ENCODE results near the gene RCOR2.

Gene RCOR2

GRCh38 chr11:63938479-63939396 is 21.8 kb upstream of the RCOR2 start, which contains the start of gene NAA40:
TSS of gene NAA40 (plus strand) at chr11:63939002. CDS start at chr11:63939097, 95 bp downstream.
- TF ChIP-seq GATA2 (IDR thresholded peaks at IDR 0.05; ENCODE audit: low read depth, low read length) (no peak), GATA3 (IDR thresholded peaks at IDR 0.05; ENCODE audit: low read depth, low read length) (no peak)

DNA sequence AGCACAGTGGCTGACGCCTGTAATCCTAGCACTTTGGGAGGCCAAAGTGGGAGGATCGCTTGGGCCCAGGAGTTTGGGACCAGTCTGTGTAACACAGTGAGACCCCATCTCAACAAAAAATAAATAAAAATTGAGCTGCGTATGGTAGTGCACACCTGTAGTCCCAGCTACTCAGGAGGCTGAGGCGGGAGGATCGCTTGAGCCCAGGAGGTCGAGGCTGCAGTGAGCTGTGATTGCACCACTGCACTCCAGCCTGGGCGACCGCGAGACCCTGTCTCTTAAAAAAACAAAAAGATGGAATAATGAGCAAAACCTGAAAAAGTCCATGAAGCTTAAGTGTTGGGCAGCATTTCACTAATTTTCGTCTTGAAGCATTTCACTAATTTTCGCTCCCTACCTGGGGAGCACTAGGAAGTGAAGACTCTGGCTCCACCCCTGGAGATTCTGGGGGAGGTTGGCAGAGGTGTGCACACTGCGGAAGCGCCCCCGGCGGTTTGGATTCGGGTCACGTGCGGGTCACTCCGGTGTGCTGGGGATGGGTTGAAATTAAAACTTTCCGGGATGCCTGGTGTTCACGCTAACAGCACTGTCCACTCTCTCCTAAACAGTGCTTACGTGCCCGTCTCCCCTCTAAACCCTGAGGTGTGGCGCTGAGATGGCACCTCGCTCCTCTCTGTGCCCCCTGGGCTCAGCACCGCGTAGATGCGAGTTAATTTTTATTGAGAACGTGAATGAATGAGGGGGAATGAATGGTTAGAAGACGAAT is 20.9 kb upstream of the RCOR2 start:
- TF ChIP-seq GATA3 (IDR thresholded peaks at IDR 0.05; ENCODE audit: low read depth, low read length): no peak
- TF ChIP-seq GATA2 (IDR thresholded peaks at IDR 0.05; ENCODE audit: low read depth, low read length): no peak

- no peak for TF ChIP-seq GATA3 (IDR thresholded peaks at IDR 0.05; ENCODE audit: low read depth, low read length)
- no peak for TF ChIP-seq GATA2 (IDR thresholded peaks at IDR 0.05; ENCODE audit: low read depth, low read length)
These were observed 16.5 kb upstream of the RCOR2 start for GRCh38 chr11:63933459-63933858.

GRCh38 chr11:63931876-63932275 is 14.9 kb upstream of the RCOR2 start:
- TF ChIP-seq GATA2 (IDR thresholded peaks at IDR 0.05; ENCODE audit: low read depth, low read length): no peak

GRCh38 chr11:63931045-63931444 is 14.1 kb upstream of the RCOR2 start:
- TF ChIP-seq GATA2 (IDR thresholded peaks at IDR 0.05; ENCODE audit: low read depth, low read length): no peak
- no peak for TF ChIP-seq GATA3 (IDR thresholded peaks at IDR 0.05; ENCODE audit: low read depth, low read length)

DNA sequence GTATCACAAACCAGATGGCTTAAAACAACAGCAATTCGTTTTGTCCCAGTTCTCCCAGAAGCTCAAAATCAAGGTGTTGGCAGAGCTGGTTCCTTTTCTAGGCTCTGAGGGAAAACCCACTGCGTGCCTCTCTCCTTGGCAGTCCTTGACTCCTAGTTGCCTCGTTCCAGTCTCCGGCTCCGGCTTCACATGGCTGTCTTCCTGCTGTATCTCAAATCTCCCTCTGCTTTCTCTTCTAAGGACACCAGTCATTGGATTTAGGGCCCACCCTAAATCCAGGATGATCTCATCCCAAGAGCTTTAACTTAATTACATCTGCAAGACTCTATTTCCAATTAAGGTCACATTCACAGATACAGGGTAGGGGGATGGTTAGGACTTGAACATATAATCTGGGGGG is 12.7 kb upstream of the RCOR2 start:
- TF ChIP-seq GATA2 (IDR thresholded peaks at IDR 0.05; ENCODE audit: low read depth, low read length) (no peak), GATA3 (IDR thresholded peaks at IDR 0.05; ENCODE audit: low read depth, low read length) (no peak)

GRCh38 chr11:63923319-63923718 is 6.4 kb upstream of the RCOR2 start:
- TF ChIP-seq GATA2 (IDR thresholded peaks at IDR 0.05; ENCODE audit: low read depth, low read length) (no peak), GATA3 (IDR thresholded peaks at IDR 0.05; ENCODE audit: low read depth, low read length) (no peak)

- TF ChIP-seq GATA2 (IDR thresholded peaks at IDR 0.05; ENCODE audit: low read depth, low read length) (no peak), GATA3 (IDR thresholded peaks at IDR 0.05; ENCODE audit: low read depth, low read length) (no peak)
These were observed 5.8 kb upstream of the RCOR2 start for GRCh38 chr11:63922673-63923192.

DNA sequence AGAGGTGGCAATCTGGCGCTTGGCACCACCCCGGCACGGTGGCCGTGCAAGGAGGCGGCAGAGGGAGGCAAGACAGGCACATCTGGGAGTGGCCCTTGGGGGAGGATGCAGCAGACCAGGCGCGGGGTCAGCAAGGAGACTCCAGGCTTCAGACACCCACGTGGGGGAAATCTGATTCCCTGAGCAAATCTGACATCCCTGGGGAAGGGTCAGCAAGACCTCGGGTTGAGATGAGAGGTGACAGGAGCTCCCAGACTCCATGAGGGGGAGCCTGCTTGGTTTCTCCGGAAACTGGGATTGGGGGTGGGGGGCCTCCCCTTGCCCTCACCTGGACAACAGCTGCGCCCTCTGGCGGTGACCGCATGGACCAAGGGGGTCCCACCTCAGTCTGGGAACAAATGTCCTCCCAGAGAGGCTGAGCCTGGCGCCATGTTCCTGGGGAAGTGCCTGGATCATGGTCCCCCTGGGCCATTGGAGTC is 4.0 kb upstream of the RCOR2 start:
- TF ChIP-seq GATA3 (IDR thresholded peaks at IDR 0.05; ENCODE audit: low read depth, low read length) (no peak), GATA2 (IDR thresholded peaks at IDR 0.05; ENCODE audit: low read depth, low read length) (no peak)

GRCh38 chr11:63920126-63920938 is 3.4 kb upstream of the RCOR2 start:
- TF ChIP-seq GATA3 (IDR thresholded peaks at IDR 0.05; ENCODE audit: low read depth, low read length): no peak
- no peak for TF ChIP-seq GATA2 (IDR thresholded peaks at IDR 0.05; ENCODE audit: low read depth, low read length)

GRCh38 chr11:63919267-63920125 is 2.5 kb upstream of the RCOR2 start:
- TF ChIP-seq GATA3 (IDR thresholded peaks at IDR 0.05; ENCODE audit: low read depth, low read length): no peak
- no peak for TF ChIP-seq GATA2 (IDR thresholded peaks at IDR 0.05; ENCODE audit: low read depth, low read length)

- TF ChIP-seq GATA2 (IDR thresholded peaks at IDR 0.05; ENCODE audit: low read depth, low read length): no peak
- no peak for TF ChIP-seq GATA3 (IDR thresholded peaks at IDR 0.05; ENCODE audit: low read depth, low read length)
These were observed 1.7 kb upstream of the RCOR2 start for GRCh38 chr11:63918507-63919191.

Data from SH-SY5Y (cell line).